SIG-M5 treated with dmso at 0.1 percent for 504 hours (cell line): ENCODE results near the gene SLC35A1.
"Not testable (repeated sequence)": the region's sequence is repeated elsewhere in the genome, so short reads cannot be mapped to it uniquely, and the experiment has no call there.

Experiments
- DNase-seq: peaks from one replicate; lab custom pipeline; 2025; ENCODE audit not compliant: unreplicated experiment; lab: John Stamatoyannopoulos, UW

The SLC35A1 gene, protein sequence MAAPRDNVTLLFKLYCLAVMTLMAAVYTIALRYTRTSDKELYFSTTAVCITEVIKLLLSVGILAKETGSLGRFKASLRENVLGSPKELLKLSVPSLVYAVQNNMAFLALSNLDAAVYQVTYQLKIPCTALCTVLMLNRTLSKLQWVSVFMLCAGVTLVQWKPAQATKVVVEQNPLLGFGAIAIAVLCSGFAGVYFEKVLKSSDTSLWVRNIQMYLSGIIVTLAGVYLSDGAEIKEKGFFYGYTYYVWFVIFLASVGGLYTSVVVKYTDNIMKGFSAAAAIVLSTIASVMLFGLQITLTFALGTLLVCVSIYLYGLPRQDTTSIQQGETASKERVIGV

DNA sequence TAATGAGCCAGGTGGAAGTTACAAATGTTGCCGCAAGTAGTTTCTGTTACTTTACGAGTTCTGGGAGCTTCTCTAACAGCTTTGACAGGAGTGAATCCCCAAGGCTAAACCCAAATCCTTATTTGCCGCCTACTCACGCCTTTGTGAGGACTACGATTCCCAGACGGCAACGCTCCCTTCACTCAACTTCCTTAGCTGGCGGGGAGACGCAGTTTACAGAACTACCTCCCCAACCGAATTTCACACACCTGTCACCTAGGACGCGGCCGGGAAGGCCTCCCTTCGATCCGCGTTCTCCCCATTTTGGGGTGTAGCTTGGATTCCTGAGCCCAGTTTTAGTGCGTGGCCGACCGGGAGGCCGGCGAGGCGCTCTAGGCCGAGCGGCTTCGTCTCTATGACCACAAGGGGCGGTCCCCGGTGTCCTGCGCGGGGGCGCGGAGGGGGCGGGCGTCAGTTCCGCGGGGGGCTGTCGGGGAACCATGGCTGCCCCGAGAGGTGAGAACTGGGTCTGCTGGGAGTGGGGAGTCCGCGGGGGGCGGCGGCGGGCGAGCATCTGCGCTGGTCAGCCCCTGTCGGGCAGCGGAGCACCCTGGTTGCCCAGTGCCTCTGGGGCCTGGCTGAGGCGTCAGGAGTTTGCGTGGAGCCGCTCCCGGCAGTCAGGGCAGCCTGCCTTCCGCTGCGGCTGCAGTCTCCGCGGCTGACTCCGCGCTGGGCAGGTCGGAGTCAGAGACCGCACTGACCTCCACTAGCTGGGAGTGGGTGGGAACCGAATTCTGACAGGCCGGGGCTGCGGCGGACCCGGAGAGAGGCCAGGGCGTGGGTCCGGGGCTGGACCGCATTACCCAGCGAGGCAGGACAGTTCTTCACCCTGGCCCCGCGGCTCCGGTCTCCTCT, at the start of gene SLC35A1:
Gene SLC35A1, plus strand, starts transcription at position 450 of the 894 bp plus-strand sequence. Its CDS starts 30 bp downstream, at position 480.
- peak; percentile 76 for DNase-seq

DNA sequence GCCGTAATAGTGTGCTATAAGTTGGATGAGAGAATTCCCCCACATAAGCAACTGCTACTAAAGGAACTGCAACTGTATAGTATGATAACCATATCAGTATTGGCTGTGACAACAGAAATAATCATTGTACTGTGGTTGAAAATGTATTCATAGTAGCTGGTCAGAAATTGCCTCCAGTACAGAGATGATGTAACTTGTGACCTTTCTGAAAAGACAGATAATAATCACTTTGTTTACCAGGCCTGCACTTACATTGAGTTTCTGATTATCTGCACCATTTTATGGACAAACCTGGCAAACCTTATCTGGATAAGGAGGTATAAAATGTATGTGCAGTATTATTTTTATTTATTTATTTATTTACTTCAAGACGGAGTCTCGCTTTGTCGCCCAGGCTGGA, 46.0 kb upstream of the SLC35A1 start:
- no peak for DNase-seq

DNA sequence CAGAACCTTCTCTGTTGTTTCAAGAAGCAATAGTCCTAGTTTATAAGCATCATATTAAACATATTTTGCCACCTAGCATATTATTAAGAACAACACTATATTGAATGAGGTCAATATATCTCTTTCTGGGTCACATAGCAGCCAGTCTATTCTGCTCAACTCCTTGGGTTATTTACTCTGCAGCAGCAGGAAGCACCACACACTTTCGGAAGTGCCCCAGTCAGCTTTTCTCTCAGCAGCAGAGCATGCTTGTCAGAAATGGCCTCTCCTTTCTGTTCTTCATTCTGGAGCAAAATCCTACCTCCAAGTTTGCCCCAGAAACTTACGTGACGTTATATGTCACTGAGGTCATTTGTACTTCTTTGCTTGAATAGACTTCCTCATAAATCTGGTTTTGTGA, 42.3 kb upstream of the SLC35A1 start:
- no peak for DNase-seq

GRCh38 chr6:87431263-87431662, 41.5 kb upstream of the SLC35A1 start:
- no peak for DNase-seq

DNA sequence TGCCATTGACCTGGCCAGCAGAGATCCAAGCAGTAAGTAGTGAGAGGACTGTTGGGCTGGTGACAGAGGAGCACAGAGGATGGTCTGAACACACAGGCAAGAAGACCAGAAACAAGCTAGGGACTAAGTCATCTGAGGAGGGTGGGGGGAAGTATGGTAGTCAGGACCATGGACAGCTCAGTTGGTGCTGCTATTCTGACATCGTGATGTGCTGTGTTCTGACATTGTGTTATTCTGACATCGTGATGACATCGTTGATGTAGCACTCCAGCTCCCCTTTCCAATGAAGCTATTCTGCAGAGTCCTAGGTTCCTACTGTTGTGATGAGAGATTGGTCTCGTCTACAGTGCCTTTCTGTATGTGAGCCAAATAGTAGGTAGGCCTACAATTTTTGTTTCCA, 36.3 kb upstream of the SLC35A1 start:
- peak; percentile 73 for DNase-seq

- no peak for DNase-seq
These were observed 31.1 kb upstream of the SLC35A1 start for GRCh38 chr6:87441711-87442110.

DNA sequence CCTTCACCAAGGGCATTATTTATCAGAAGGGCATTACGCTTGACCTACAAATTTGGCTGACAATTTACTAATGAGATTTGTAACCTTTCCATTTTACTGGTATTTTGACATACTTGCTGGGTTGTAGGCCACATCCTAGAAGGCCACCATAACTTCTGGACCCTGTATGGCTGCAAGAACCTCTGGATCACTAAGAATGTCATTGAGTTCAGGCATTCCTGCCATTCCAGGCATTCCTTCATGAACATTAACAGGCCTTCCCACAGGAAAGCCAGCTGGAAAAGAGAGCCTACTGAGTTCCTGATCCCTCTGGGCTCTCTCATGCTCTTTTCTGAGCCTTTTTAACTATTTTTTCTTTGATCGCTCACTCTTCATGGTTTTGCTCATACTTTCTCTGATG, 28.4 kb upstream of the SLC35A1 start:
- DNase-seq, result no peak

- DNase-seq, result no peak
These were observed 7.7 kb upstream of the SLC35A1 start for GRCh38 chr6:87465051-87465450.

DNA sequence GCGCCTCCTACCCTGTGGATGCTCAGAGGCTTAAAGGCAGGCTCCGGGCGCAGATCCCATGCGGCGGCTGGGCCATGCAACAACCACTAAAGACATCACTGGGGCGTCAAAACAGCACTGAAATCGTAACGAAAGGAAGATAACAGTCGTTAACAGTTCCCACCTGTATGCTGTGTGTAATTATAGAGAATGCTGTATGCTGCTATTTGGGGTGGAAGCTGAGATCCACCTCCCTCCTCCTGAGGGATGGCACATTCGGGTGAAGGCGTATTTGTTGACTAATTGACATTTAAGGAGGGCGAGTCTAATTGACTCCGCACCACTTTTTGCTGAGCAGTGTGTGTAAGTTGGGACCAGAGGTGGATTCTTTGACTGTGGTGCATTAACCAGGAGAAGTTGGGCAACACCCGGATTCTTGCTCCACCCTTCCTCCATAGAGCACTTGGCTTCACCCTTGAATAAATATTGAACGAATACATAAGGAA, 687 bp downstream of the SLC35A1 start:
- peak; percentile 59 for DNase-seq

GRCh38 chr6:87481931-87482330, 9.2 kb downstream of the SLC35A1 start:
- DNase-seq, result peak; percentile 56

GRCh38 chr6:87482366-87482765, 9.6 kb downstream of the SLC35A1 start:
- peak; percentile 87 for DNase-seq

GRCh38 chr6:87483929-87484328, 11.2 kb downstream of the SLC35A1 start:
- peak; percentile 63 for DNase-seq

GRCh38 chr6:87484491-87484890, 11.7 kb downstream of the SLC35A1 start:
- no peak for DNase-seq

- no peak for DNase-seq
These were observed 14.8 kb downstream of the SLC35A1 start for GRCh38 chr6:87487555-87487954.

DNA sequence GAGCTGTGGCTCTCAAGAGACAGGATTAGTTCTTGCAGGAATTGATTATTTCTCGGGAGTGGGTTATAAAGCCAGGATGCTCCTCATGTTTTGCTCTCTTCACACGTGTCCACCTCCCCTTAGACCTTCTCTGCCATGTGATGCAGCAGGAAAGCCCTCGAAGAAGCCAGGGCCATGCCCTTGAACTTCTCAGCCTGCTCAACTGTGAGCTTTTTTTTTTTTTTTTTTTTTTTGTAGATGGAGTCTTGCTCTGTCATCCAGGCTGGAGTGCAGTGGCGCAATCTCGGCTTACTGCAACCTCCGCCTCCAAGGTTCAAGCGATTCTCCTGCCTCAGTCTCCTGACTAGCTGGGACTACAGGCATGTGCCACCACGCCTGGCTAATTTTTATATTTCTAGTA, 16.6 kb downstream of the SLC35A1 start:
- DNase-seq, result not testable (repeated sequence)

GRCh38 chr6:87494761-87495422, 22.1 kb downstream of the SLC35A1 start:
- no peak for DNase-seq

GRCh38 chr6:87498048-87498447, 25.3 kb downstream of the SLC35A1 start:
- no peak for DNase-seq

- DNase-seq, result no peak
These were observed 29.2 kb downstream of the SLC35A1 start for GRCh38 chr6:87501809-87502572.

DNA sequence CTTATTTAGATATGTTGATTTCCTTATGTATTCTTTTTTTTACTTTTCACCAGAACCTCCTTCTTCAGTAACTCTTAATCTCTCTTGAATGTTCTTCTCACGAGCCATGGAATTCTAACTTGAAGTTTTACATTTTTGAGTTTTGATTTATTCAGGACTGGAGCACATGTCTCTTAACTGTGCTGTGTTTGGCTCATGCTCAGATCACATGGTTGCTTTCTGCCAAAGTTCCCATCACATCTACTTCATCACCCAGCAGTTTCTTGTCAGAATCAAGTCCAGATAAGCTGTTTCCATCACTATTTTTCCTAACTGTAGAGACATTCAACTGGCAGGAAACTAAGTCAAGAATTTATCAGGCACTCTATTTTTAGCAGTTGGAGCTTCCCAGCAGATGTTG, 31.7 kb downstream of the SLC35A1 start:
- no peak for DNase-seq

GRCh38 chr6:87514831-87515230, 42.1 kb downstream of the SLC35A1 start:
- DNase-seq, result no peak

GRCh38 chr6:87518453-87518852, 45.7 kb downstream of the SLC35A1 start:
- DNase-seq, result no peak
